GM19372 (cell line): ENCODE results near the gene KIRREL3.

Experiments
- ATAC-seq: cut with Tn5 transposase; IDR thresholded peaks from one replicate; pipeline ENCODE4 v1.9.1; 2021; ENCODE audit warnings: mild to moderate bottlenecking, low read depth, moderate library complexity; ENCODE audit not compliant: unreplicated experiment

The KIRREL3 gene

DNA sequence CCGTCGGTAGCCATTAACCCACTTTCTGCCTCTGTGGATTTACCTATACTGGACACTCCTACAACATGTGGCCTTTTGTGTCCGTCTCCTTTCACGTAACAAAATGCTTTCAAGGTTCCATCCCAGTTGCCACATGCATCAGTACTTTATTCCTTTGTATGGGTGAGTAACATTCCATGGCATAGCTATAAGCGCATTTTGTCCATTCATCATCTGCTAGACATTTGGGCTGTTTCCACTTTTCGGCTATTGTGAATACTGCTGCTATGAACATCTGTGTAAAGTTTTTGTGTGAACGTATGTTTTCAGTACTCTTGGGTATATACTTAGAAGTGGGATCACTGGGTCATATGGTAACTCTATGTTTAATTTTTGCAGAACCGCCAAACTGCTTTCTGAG lies 387.9 kb downstream of the KIRREL3 start:
- no peak for ATAC-seq

DNA sequence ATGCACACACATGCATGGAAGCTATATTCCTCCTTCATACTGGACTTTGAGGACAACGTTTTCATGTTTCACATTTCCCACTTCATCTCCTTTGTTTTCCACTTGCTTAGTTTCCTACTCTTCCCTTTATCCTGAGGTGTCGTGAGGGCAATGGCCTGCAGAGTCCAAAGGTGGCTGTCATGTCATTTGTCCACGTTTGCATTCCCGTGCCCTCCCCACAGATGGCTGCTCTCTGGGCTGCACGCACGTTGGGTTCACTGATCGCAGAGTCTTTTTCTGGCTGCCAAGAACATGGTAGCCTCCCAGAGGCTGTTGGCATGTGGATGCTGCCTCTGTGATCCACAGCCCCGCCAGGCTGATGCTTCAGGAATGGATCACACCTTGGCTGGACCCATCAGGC lies 389.1 kb downstream of the KIRREL3 start:
- ATAC-seq = no peak

DNA sequence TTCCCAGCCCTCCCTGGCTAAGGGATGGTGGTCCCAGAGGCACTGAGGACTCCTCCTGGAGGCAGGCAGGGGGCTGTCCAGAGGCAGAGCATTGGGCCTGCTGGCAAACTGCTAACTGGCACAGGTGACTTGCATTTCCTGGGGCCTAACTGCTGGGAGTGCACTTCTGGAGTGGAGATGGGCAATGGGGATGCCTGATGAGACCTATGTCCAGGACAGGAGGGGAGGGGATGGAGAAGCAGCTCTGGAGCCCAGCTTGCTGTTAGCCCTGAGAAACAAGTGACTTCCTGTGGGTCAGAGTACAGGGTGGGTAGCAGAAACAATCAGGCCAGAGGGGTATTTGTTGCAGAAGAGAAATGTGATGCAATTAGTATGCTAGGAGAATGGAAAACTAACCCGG lies 391.9 kb downstream of the KIRREL3 start:
- no peak for ATAC-seq

DNA sequence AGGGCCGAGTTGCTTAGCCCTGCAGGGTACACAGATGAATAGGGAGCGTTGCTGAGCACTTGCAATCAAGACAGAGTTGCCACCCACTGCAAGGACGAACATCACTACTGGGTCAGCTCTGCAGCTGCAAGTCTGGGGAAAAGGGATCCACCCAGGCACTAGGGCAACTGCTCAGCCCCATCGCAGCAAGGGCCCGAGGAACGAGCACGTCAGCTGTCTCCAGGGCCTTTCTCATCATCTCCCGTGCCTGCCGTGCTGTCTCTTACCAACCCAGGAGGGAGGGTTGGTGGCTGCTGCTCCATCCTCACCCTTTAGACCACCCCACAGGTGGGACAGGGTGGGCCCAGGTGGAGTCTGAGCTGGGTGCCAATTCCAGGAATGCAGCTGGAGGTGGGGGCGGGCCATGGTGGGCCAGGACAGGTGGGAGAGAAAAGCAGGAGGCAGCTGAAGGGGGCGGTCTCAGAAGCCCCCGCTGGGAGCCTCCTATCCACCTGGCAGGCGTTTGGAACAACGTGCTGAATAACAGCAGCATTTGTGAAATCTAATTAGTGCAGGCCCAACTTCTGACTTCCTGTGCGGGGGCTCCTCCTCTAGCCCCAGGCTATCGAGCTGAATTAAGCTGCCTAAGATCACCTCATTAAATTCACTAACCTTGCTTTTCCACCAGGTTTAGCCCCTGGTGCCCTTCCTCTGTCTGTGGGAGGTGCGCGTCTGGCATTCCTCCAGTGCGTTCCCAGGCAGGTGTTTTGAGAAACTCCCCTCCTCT lies 392.6 kb downstream of the KIRREL3 start:
- no peak for ATAC-seq

DNA sequence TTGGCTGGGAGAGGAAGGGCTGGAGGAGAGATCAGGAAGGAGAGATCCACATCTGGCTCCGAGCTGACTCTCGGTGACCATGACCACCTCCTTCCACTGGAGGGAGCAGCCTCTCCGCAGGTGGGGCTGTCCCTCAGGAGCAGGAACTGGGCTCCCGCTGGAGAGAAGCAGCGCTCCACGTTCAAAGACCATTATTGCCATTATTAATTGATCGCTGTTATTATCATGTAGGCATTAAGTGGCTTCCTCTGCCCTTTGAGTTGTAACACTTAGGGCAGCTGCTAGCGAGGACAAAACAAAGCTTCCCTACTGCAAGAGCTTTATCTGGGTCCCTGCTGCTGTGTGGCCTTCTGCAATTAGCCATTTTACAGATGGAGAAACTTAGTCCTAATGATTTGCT lies 393.2 kb downstream of the KIRREL3 start:
- ATAC-seq = no peak

DNA sequence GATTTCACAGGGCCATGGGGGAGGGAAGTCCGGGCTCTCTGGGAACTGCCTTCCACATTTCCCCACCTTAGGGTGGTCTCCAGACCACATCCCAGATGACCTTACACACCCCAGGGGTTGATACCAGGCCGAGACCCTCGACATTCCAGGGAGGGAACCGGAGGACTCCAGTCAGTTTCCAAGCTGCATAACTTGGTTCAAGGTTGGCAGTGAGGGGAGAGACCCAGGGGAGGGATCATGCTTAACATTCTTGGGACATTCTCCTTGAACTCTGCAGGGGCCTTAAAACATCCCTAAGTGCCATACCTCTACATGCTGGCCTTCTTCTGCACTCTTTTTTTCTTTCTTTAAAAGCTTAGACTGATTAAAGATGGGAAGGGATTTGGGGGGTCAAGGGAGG lies 394.1 kb downstream of the KIRREL3 start:
- ATAC-seq = no peak

DNA sequence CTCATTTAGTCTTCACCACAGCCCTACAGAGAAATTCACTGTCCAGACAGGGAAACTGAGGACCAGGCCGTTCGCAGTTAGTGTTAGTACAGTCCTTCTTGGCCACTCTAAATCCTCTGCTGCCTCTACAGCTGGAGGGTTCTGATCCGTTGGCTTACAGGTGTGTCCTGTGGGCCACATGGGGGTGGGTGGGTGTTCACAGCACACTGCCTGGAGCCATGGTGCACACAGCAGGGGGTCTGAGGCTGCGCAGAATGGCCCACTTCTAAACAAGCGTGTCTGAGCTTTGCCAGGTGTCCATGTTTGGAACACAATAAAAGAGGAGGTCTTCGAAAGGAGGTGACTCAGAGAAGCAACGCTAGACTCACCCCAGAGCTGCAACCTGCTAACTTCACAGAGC lies 396.1 kb downstream of the KIRREL3 start:
- no peak for ATAC-seq

DNA sequence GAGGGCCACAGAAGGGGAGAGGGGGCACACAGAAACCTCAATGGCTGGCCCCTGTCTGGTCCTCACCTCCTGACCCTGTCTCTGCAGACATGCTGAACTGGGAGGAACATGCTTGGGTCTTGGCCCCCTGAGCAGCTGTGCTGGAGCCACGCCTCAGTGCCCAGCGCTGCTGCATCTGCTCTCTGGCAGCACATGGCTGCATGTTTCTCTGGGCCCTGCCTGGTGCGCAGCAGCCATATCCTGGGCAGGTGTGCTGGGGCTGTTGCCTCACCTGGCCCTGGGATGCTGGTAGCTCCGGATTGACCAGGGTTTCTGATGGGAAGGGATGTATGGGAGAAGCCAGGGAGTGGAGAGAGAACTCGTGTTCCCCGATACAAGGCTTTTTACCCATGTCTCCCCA lies 397.1 kb downstream of the KIRREL3 start:
- no peak for ATAC-seq

DNA sequence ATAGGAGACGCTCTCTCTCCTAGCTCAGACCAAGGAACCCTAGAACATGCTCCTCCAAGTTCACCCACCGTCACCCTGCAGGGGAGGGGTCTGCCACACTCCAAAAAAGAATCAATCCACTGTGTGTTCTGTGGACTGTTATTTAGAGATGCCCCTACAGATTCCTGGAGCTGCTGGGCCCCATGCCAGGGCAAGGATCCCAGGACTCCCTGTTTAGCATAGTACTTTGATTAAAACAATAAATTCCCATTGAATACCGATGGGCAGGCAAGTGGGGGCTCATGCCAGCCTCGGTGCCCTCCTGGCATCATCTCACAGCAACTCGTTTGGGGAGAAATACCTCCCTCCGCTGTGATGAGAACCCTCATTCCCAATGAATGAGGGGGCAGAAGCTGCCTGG lies 397.6 kb downstream of the KIRREL3 start:
- no peak for ATAC-seq

DNA sequence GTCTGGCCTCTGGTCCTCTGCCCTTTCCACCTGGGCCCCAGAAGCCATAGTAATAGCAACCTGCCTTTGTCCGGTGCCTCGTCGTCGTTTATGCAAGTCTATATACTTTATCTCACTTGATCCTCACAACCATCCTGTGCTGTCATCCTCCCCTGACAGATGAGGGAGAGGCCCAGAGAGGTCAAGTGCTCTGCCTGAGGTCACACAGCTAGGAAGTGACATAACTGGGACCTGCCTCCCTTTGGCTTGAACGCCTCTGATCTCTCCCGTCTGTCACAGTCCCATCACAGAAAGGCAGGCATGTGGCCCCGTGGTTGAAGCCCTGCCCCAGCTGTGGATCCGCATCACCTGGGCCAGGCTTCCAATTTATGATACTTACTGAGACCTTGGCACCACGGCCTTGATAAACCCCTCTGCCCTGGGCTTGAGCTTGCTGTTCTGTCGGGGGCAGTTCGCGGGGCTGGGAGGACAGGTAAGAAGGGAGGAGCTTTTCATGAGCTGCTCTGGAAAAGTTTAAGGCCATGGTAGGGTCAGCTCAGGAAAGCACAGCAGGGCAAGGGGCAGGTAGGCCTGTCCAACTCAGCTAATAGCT lies 398.1 kb downstream of the KIRREL3 start:
- no peak for ATAC-seq

DNA sequence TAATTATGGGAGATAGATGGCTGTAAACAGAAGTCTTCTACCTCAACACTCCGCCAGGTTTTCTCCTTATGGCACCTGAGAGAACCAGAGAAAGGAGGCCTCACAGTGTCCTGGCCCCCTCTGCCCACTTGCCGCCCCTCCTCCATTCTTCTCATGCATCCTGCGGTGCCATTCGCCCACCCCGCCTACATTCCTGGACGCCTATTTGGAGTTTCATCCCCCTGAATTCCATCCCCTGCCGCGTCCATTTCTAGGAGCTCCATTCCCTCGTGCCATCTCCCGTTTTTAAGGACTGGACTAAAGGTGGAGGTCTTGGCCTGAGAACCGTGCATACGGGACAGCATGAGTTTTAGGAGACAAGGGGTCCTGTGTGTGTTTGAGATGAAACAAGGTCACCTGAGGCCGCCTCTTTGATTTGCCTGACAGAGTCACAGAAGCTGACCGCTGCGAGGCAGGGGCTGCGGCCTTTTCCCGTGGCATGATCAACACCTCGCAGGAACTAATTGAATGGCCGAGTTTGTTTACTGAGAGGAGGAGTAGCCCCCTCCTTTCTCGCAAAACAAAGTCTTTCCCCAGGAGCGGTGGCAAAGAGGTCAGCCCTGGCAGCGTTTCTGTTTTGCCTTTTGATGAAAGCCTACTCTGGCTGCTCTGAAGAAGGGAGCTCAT lies 398.9 kb downstream of the KIRREL3 start:
- no peak for ATAC-seq

DNA sequence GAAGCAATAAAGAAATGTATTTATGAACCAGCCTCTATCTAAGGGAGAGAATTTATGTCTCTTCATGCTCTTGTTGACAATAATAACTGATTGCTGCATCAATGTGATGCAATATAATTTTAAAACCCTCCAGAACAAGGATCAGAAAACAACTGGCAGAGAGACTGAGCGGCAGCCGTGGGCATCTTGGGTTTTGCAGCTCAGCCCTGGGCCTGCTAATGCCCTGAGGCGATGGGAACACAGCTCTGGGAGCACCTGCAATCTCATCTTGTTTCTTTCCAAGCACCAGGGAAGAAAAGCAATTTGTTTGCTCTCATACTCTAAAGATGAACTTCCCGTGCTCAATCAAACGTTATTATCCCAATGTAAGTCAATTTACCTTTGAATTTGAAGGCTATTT lies 399.4 kb downstream of the KIRREL3 start:
- ATAC-seq = no peak

DNA sequence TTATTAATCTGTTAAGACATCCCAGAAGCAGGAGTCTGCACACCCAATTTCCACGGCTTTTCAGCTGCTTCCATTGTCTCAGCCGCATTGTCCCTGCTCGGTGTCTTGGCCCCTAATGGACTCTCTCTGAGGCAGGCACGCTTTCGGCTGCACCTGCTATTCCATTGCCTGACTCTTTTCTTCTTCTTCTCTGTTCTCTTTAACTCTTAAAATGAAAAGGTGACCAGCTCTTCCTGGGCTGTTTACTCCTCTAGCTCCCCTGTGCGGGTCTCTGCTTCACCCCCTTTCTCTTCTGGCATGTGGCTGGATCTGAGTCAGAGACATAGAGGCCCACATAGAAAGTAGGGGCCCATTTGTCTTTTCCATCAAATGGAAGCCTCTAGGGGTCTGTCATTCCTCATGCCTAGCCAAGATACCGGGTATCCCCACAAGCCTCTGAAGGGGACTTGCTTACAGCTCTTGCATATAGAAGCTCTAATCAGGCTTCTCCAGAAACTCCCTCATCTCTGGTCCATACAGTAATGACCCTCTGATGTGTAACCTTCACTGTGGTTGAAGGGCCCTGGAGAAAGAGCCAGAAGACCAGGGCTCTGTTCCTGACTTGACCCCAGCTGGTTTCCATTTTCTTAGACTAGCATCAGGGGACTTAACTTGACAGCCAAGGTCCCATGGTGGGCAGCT lies 401.2 kb downstream of the KIRREL3 start:
- no peak for ATAC-seq

DNA sequence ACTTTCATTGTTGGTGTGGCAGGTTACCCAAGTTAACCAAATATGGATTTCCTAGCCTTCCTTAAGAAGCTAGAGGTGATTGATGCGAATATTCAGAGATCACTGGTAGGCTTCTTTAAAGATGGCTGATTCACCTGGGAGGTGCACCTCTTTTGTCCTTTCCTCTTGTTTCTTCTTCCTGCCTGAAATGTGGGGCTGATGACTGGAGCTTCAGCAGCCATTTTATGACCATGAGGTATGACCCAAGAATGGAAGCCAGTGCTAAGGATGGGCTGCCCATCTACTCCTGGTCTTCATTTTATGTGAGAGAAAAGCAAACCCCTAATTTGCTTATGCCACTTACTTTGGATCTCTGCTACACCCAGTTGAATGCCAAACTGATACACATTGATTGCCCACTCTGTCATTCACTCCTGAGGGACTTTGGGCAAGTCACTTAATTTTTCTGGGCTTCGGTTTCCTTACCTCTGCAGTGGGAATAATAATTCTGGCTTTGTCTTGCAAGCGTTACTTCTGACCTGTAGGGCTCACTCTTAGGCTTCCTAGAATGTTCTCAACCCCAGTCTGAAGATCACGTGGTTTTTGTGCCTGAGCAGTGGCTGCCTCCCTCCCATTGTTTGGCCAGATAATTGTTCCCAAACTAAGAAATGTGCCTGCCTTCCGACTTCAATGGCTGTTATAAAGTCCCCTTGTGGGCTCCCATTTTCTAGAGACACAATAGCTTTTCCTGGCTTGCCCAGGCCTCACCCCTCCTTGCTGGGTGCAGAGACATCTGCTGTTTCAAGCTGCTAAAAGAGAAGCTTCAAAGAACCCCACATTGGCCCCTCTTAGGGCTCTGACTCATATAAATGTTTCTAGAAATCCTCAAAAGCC lies 402.0 kb downstream of the KIRREL3 start:
- no peak for ATAC-seq

DNA sequence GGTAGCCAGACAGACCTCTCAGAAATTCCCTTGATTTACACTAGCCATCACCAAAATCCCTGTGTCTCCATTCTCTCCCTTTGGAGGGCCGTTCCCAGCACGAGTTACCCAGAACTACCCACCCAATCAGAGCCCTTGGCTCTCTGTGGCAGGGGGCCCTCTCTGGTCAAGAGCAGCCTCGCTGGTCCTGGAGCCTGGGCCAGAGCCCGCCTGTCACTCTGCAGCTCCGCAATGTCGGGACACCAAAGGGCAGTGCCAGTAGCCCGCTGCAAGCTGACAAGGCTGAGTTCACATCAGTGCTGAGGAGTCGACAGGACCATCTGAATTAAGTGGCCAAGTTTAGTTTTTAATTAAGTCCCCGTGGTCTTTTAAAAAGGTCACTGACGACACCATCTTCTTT lies 403.5 kb downstream of the KIRREL3 start:
- no peak for ATAC-seq

DNA sequence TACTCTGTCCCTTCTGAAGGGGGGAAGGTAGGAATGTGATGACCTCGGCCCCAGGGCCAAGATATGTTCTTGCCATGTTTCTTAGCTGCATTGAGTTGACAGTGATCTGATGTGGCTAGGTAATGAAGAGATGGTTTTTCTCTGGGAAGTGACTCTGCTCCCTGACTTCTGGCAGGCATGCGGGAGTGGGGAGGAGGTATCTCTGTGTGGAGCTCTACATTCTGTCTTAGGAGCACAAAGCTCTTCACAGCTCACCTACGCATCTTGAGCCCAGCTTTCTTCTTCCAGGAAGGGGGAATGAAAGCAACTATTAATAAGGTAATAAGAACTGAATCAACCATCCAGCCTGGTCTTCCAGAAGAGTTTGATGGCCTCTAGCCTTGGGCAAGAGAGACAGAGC lies 404.1 kb downstream of the KIRREL3 start:
- ATAC-seq = no peak

DNA sequence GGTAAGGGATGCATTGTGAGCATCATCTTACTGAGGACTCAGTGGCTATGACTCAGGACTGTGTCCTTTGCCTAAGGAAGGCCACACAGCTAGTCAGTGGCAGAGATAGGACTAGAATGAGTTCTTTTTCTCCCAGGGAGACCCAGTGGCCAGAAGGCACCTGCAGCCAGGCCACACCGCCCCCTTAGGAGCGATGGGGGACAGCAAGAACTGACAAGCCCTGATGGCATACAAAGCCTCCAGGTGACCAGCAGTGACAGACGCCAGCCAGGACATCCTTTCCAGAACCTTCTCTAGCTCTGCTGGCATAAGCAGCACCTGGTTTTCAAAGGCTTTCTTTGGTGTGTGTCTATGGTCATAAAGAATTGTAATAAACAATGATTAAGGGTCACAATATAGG lies 405.0 kb downstream of the KIRREL3 start:
- ATAC-seq = no peak

DNA sequence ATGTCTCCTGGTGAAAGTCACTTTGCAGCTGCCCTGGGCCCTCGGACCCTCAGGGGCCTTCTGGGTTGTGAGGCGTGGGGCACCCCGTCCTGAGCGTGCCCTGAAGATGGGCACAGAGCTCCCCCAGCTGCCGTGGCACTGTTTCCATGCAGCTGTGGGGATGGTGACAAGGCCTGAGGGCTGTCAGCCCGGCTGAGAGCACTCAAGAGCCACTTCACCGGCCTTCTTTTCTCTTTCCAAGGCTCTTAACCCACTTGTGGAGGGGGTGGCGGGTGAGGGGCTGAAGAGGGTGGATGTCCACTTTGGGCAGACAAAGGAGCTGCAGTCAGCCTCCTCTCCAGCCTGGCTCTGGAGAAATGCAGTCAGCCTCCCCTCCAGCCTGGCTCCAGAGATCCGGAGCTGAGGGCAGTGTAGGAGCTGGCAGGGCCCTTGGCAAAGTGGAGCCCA lies 405.6 kb downstream of the KIRREL3 start:
- ATAC-seq = no peak

DNA sequence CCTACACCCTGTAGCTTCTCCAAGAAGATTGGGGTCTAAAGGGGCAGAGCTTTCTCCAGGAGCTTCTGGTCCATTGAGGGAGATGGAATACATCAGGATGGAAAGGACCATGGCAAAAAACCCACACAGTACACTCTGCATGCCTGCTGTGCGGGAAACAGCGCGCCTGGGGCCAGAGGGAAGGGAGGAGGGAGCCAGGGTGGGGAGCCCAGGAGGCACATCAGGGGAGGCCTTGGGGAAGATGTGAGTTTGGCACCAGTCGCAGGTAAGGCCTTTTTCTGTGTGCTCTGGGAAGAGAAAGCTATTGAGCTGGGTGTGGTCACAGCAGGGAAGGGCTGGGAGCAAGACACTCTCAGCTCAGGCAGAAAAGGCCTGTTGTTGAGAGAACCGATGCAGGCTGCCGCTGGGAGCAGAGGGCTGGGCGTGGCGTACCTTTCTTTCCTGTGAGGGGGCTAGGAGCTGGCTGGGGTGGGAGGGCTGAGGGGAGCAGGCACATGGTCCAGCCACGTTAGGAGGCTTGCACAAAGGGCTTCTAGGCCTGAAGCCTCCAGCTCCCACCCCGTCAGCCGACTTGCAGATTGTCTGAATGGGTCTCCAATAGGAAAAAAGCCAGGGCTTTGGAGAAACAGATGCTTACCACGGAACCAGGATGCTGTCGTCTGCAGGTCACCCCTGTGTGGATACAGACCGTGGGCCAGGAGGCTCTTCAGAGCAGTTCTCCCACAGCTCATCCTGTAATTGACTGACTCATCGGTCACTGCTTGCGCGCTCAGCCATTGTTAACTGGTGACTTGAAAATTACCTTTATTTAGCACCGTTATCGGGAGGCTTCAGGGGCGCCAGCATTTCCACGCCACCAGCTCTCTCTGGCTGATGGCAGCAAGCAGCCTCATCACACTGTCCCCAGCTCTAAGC lies 407.8 kb downstream of the KIRREL3 start:
- no peak for ATAC-seq
